Mesendoderm (in vitro differentiated cells): Measurements from ENCODE around the gene HDAC4.
A peak's percentile ranks its signal among the peaks of the same experiment; 100 is the strongest.

Source experiments
- DNase-seq: peaks from one replicate; pipeline ENCODE4 v3.0.0; 2013
- H2AK5ac ChIP-seq: 2 replicates; pipeline ENCODE4 v1.6.1; 2013; ENCODE audit warnings: low read length, inconsistent platforms
- H2BK120ac ChIP-seq: 2 replicates; pipeline ENCODE4 v1.6.1; 2013; ENCODE audit warnings: low read depth, mild to moderate bottlenecking, low read length, moderate library complexity, mixed read lengths
- H2BK15ac ChIP-seq: replicated peaks from 2 replicates; pipeline ENCODE4 v1.6.1; 2013; ENCODE audit warnings: low read depth, mild to moderate bottlenecking, moderate library complexity
- H2BK5ac ChIP-seq: 2 replicates; pipeline ENCODE4 v1.6.1; 2013; ENCODE audit warnings: low read length, inconsistent platforms
- H3K18ac ChIP-seq: 2 replicates; pipeline ENCODE4 v1.6.1; 2013; ENCODE audit warnings: mild to moderate bottlenecking, low read length, mixed read lengths
- H3K23ac ChIP-seq: one replicate; pipeline ENCODE4 v1.6.1; 2013; ENCODE audit warnings: low read length
- H3K27ac ChIP-seq: 2 replicates; pipeline ENCODE4 v1.5.1; 2013; ENCODE audit warnings: low read depth, mild to moderate bottlenecking, inconsistent platforms, low read length, moderate library complexity
- H3K27me3 ChIP-seq: 2 replicates; pipeline ENCODE4 v1.6.1; 2013; ENCODE audit warnings: low read length, control low read depth, mild to moderate bottlenecking, inconsistent platforms; ENCODE audit not compliant: insufficient read depth, poor library complexity
- H3K36me3 ChIP-seq: 2 replicates; pipeline ENCODE4 v1.6.1; 2013; ENCODE audit warnings: low read length, inconsistent platforms; ENCODE audit not compliant: control insufficient read depth, insufficient read depth
- H3K4ac ChIP-seq: one replicate; pipeline ENCODE4 v1.6.1; 2013; ENCODE audit warnings: low read depth, mild to moderate bottlenecking, low read length, moderate library complexity
- H3K4me1 ChIP-seq: 2 replicates; pipeline ENCODE4 v1.6.1; 2013; ENCODE audit warnings: low read depth, low read length, inconsistent platforms; ENCODE audit not compliant: control insufficient read depth
- H3K4me2 ChIP-seq: 2 replicates; pipeline ENCODE4 v1.6.1; 2013; ENCODE audit warnings: low read length
- H3K4me3 ChIP-seq: 2 replicates; pipeline ENCODE4 v1.5.1; 2013; ENCODE audit warnings: mild to moderate bottlenecking, low read length
- H3K56ac ChIP-seq: one replicate; pipeline ENCODE4 v1.6.1; 2013; ENCODE audit warnings: low read length
- H3K79me1 ChIP-seq: 2 replicates; pipeline ENCODE4 v1.6.1; 2013; ENCODE audit warnings: low read length, inconsistent platforms
- H3K79me2 ChIP-seq: 2 replicates; pipeline ENCODE4 v1.6.1; 2013; ENCODE audit warnings: mild to moderate bottlenecking, low read length; ENCODE audit not compliant: control insufficient read depth, insufficient read depth
- H3K9ac ChIP-seq: 2 replicates; pipeline ENCODE4 v1.6.1; 2013; ENCODE audit warnings: low read length, inconsistent platforms
- H4K5ac ChIP-seq: one replicate; pipeline ENCODE4 v1.6.1; 2013; ENCODE audit warnings: low read length
- H4K8ac ChIP-seq: one replicate; pipeline ENCODE4 v1.6.1; 2013; ENCODE audit warnings: low read depth, mild to moderate bottlenecking, control low read depth, low read length, moderate library complexity
- WGBS: extraction: QIAGEN DNeasy Blood & Tissue Kit; methylation state at CpG from one replicate; pipeline ENCODE4 v1.1.7; 2013; ENCODE audit warnings: low lambda C conversion rate, missing lambda C conversion rate; ENCODE audit not compliant: insufficient coverage; ENCODE audit errors: extremely low coverage; 5-methylcytosine and 5-hydroxymethylcytosine counted together

Gene HDAC4

DNA sequence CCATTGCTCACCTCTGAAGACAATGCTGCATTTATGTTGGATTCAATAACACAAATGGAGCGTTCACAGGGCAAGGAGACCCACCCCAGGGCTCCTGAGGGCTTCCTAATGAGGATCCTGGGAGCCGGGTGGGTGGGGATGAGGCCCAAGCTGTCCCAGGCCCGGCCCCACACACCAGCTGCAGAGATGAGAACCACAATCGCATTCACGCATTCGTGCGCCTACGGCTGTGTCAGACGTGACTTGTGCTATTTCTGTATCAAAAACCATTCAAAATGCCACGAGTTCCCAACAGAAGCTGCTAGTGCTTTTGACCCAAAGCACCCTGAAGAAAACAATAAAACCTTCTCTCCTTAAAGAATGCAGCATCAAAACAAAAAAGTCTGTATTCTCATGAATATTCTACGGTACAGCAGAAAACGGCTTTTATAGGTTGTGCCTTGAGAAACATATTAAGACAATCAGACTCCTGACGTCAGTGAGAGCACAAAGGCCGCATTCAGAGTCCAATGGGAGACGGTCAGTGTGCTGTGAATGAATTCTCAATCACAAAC is 205.4 kb downstream of the HDAC4 start:
- Histone ChIP-seq H3K4me3 (no peak overlapping the region), H2AK5ac (no peak overlapping the region), H3K79me1 (no peaks in the 10 kb centered on the region), H3K23ac (no peak overlapping the region), H3K56ac (no peak overlapping the region), H3K79me2 (no peaks in the 10 kb centered on the region), H3K36me3 (no peaks in the 10 kb centered on the region), H3K4me2 (no peak overlapping the region), H2BK5ac (no peak overlapping the region), H3K9ac (no peak overlapping the region), H3K4ac (no peak overlapping the region), H3K27ac (no peak overlapping the region), H4K8ac (no peak overlapping the region), H2BK120ac (no peak overlapping the region), H4K5ac (no peak overlapping the region), H3K27me3 (no peaks in the 10 kb centered on the region), H3K18ac (no peak overlapping the region), H2BK15ac (no peak overlapping the region), H3K4me1 (no peaks in the 10 kb centered on the region)
- WGBS: no CpG with 5 or more reads among the region's 15 CpGs
- no peak for DNase-seq

DNA sequence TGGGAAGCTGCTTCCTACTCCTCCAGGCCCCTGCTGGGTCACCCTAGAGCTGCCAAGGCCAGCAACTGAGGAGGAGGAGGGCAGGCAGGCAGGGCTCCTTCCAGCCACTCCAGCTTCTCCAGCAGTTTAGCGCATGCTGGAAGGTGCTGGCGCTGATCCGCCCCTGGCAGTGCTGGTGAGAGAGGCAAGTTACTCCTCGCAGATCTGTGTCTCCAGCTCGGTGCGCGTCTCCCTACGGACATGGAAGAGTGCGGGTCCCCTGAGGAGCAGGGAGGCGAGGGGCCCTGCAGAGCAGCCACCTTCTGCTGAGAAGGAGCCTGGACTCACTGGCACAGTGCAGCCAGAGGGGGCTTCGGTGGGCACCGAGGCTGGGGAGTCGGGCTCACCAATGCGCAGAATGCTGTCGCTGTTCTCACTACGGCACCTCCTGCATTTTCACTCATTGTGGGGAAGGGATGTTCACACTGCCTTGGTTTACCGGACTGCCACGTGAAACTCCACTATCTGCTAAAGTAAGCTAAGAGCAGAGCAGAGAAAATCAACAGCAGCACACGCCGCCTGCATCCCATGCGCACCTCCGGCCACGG is 206.0 kb downstream of the HDAC4 start:
- no CpG with 5 or more reads among the region's 23 CpGs for WGBS
- no peak overlapping the region for H3K4me3 ChIP-seq
- no peak for DNase-seq

DNA sequence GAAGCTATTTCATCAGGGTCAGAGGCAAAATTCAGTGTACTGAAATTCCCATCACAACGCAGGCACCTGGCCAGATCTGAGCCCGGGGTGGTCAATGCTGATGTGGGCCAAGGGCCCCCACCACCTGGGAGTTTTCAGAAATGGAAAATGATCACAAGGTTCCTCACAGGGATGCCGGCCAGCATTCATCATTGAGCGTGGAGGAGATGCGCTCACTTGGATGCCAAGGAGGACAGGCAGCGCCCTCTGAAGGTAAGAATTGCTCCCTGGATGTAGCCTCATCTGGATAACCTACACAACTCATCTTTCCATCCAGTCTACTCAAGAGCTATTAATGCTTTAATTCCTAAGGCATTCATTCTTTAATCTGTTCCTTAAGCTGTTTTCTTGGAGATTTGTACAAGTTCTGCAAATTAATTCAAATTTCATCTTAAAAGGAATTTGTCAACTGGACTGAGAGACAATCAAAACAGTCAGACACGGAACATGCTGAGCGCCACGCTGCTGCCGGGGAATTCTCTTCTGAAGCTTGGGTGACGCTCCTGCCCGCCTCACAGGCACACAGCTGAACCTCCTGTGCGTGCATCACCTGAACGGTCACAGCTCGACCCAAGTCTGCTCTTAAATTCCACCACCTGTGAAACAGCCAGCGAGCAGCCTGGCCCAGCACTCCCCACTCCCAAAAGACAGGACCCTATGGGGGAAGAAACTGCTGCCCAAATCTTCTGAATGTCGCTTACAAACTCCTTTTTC is 206.7 kb downstream of the HDAC4 start:
- Histone ChIP-seq H3K18ac (no peak overlapping the region), H3K36me3 (no peaks in the 10 kb centered on the region), H3K9ac (no peak overlapping the region), H2AK5ac (no peak overlapping the region), H2BK15ac (no peak overlapping the region), H3K4me2 (no peak overlapping the region), H3K56ac (no peak overlapping the region), H3K27ac (no peak overlapping the region), H3K23ac (no peak overlapping the region), H4K8ac (no peak overlapping the region), H4K5ac (no peak overlapping the region), H3K4ac (no peak overlapping the region), H3K79me2 (no peaks in the 10 kb centered on the region), H3K27me3 (no peaks in the 10 kb centered on the region), H2BK5ac (no peak overlapping the region), H3K4me1 (no peaks in the 10 kb centered on the region), H3K4me3 (no peak overlapping the region), H3K79me1 (no peaks in the 10 kb centered on the region), H2BK120ac (no peak overlapping the region)
- no CpG with 5 or more reads among the region's 17 CpGs for WGBS
- peak; percentile 48 for DNase-seq

More for the DNA sequence above, 206.0 kb downstream of the HDAC4 start:
- Histone ChIP-seq H2BK120ac (no peak overlapping the region), H2BK15ac (no peak overlapping the region), H2BK5ac (no peak overlapping the region), H3K9ac (no peak overlapping the region), H3K79me1 (no peaks in the 10 kb centered on the region), H4K5ac (no peak overlapping the region), H3K27me3 (no peaks in the 10 kb centered on the region), H3K4ac (no peak overlapping the region), H4K8ac (no peak overlapping the region), H3K79me2 (no peaks in the 10 kb centered on the region), H3K18ac (no peak overlapping the region), H3K4me1 (no peaks in the 10 kb centered on the region), H3K4me2 (no peak overlapping the region), H3K56ac (no peak overlapping the region), H3K36me3 (no peaks in the 10 kb centered on the region), H3K27ac (no peak overlapping the region), H3K23ac (no peak overlapping the region), H2AK5ac (no peak overlapping the region)

DNA sequence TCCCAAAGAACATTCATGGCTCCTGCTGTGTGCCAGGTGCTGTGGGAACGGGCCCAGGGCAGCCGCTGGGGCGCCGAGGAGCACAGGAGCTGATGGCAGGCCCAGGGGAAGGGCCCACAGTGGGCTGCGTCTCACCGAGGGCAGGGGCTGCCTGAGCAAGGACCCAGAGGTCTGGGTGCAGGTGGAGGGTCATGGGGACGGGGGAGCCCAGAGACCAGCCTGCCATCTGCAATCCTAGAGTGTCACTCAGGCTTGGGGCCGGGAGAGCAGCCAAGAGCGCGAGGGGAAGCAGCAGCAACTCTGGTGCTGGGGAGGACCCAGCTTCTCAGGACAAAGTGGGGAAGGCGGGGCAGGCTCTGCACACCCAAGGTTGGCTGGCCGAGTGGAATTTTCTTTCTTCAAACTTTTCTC is 207.4 kb downstream of the HDAC4 start:
- no peak for DNase-seq
- no peak overlapping the region for H3K4me3 ChIP-seq
- no peaks in the 10 kb centered on the region for H3K36me3 ChIP-seq
- H3K18ac ChIP-seq: no peak overlapping the region
- H3K23ac ChIP-seq: no peak overlapping the region
- no peak overlapping the region for H3K4ac ChIP-seq
- no peak overlapping the region for H2AK5ac ChIP-seq
- H2BK120ac ChIP-seq: no peak overlapping the region
- no peaks in the 10 kb centered on the region for H3K79me2 ChIP-seq
- no peak overlapping the region for H4K8ac ChIP-seq
- no peak overlapping the region for H3K56ac ChIP-seq
- H3K4me2 ChIP-seq: no peak overlapping the region
- no peak overlapping the region for H4K5ac ChIP-seq
- H3K27me3 ChIP-seq: no peaks in the 10 kb centered on the region
- H2BK15ac ChIP-seq: no peak overlapping the region
- H3K27ac ChIP-seq: no peak overlapping the region
- WGBS: no CpG with 5 or more reads among the region's 12 CpGs
- no peaks in the 10 kb centered on the region for H3K4me1 ChIP-seq
- no peaks in the 10 kb centered on the region for H3K79me1 ChIP-seq
- no peak overlapping the region for H3K9ac ChIP-seq
- no peak overlapping the region for H2BK5ac ChIP-seq

DNA sequence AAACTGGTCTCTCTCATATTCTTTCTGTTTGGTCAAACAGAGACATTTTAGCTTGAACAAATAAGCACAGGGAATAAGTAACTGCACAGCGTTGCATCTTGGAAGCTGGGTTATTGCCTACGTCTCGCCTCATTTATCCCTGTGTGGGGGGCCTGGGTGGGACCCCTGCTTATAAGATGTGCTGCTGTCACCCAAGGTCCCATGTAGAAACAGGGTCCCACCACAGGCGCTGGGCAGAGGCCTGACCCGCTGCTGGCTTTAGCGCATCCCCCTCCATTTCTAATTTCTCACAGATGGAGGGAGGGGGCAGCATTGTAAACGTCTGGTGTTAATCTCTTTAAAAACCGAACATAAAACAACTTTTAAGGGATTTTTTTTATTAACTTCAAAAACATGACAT is 207.8 kb downstream of the HDAC4 start:
- Histone ChIP-seq H2BK120ac (no peak overlapping the region), H2AK5ac (no peak overlapping the region), H2BK15ac (no peak overlapping the region), H3K27ac (no peak overlapping the region), H4K8ac (no peak overlapping the region), H3K27me3 (no peaks in the 10 kb centered on the region), H3K9ac (no peak overlapping the region), H3K79me2 (no peaks in the 10 kb centered on the region), H3K4me1 (no peaks in the 10 kb centered on the region), H3K4ac (no peak overlapping the region), H3K79me1 (no peaks in the 10 kb centered on the region), H3K4me3 (no peak overlapping the region), H3K23ac (no peak overlapping the region), H2BK5ac (no peak overlapping the region), H3K18ac (no peak overlapping the region), H4K5ac (no peak overlapping the region), H3K4me2 (no peak overlapping the region), H3K56ac (no peak overlapping the region), H3K36me3 (peaks cover 2% of the 10 kb centered on the region)
- DNase-seq: no peak
- WGBS: no CpG with 5 or more reads among the region's 8 CpGs
